Measurements from ENCODE around the gene DLD.
"Not testable (repeated sequence)": the region's sequence is repeated elsewhere in the genome, so short reads cannot be mapped to it uniquely, and the experiment has no call there.

The DLD gene

GRCh38 chr7:107917763-107918651, 27.0 kb downstream of the DLD start:
- DNase-seq = no peak

GRCh38 chr7:107918948-107919347, 28.0 kb downstream of the DLD start:
- no peak for DNase-seq

GRCh38 chr7:107920048-107920772, 29.2 kb downstream of the DLD start:
- DNase-seq = no peak

- DNase-seq = not testable (repeated sequence)
Observed at GRCh38 chr7:107921826-107922225, 30.8 kb downstream of the DLD start.

- DNase-seq = no peak
Observed at GRCh38 chr7:107922886-107923285, 31.9 kb downstream of the DLD start.

- DNase-seq = peak; percentile 46
Observed at GRCh38 chr7:107924841-107925504, 34.0 kb downstream of the DLD start.

- DNase-seq = no peak
Observed at GRCh38 chr7:107926481-107926880, 35.5 kb downstream of the DLD start.

GRCh38 chr7:107931740-107932515, 40.9 kb downstream of the DLD start:
- peak; percentile 46 for DNase-seq

GRCh38 chr7:107932805-107933204, 41.8 kb downstream of the DLD start:
- DNase-seq = no peak

- DNase-seq = no peak
Observed at GRCh38 chr7:107933386-107934013, 42.5 kb downstream of the DLD start.

GRCh38 chr7:107934991-107935770, 44.2 kb downstream of the DLD start:
- DNase-seq = no peak

- DNase-seq = no peak
Observed at GRCh38 chr7:107936312-107936711, 45.3 kb downstream of the DLD start.

- no peak for DNase-seq
Observed at GRCh38 chr7:107937531-107937930, 46.5 kb downstream of the DLD start.

- no peak for DNase-seq
Observed at GRCh38 chr7:107938456-107939250, 47.7 kb downstream of the DLD start.

GRCh38 chr7:107939573-107940489, 48.8 kb downstream of the DLD start:
- DNase-seq = no peak

- no peak for DNase-seq
Observed at GRCh38 chr7:107940951-107941350, 50.0 kb downstream of the DLD start.

GRCh38 chr7:107943018-107943417, 52.0 kb downstream of the DLD start:
- no peak for DNase-seq

- no peak for DNase-seq
Observed at GRCh38 chr7:107944411-107945169, 53.6 kb downstream of the DLD start.

GRCh38 chr7:107945332-107945731, 54.3 kb downstream of the DLD start:
- DNase-seq = no peak

Data from hematopoietic multipotent progenitor cell treated with erythropoietin and hydrocortisone succinate and interleukin-3 and kit ligand, for 6 days (in vitro differentiated cells).